22Rv1 (cell line): ENCODE measurements around the gene CCDC85B.

Source experiments
- H3K27ac ChIP-seq: fragments of 450-650 bp; 2 replicates; pipeline ENCODE4 v1.5.1; 2017
- CTCF ChIP-seq: fragments of 450-650 bp; IDR thresholded peaks from 2 replicates; pipeline ENCODE4 v1.5.1; 2017; ENCODE audit warnings: mild to moderate bottlenecking
- ZFX ChIP-seq: fragments of 450-650 bp; IDR thresholded peaks from 2 replicates; pipeline ENCODE4 v1.6.1; 2017; ENCODE audit warnings: antibody characterized with exemption, borderline replicate concordance

The CCDC85B gene

GRCh38 chr11:65854161-65854592 is 36.3 kb upstream of the CCDC85B start:
- TF ChIP-seq ZFX = no peak
- no peak for TF ChIP-seq CTCF
- peak overlapping the region; percentile 99; the same call in 1 of the 2 replicates for H3K27ac ChIP-seq

- TF ChIP-seq ZFX = no peak
- no peak for TF ChIP-seq CTCF
- peak overlapping the region; percentile 99 for H3K27ac ChIP-seq
Measured at GRCh38 chr11:65854852-65855837, 35.3 kb upstream of the CCDC85B start.

- no peak for TF ChIP-seq CTCF
- no peak for TF ChIP-seq ZFX
- H3K27ac ChIP-seq = peak overlapping the region; percentile 99
Measured at GRCh38 chr11:65855927-65856363, 34.5 kb upstream of the CCDC85B start.

GRCh38 chr11:65856689-65857499 is 33.6 kb upstream of the CCDC85B start:
- peak overlapping the region; percentile 99 for H3K27ac ChIP-seq
- TF ChIP-seq CTCF (no peak), ZFX (no peak)

- H3K27ac ChIP-seq = peak overlapping the region; percentile 99
- no peak for TF ChIP-seq CTCF
- no peak for TF ChIP-seq ZFX
Measured at GRCh38 chr11:65857500-65857852, 33.0 kb upstream of the CCDC85B start.

- TF ChIP-seq ZFX (no peak), CTCF (no peak)
- peak within 1 kb of the TSS; percentile 99 for H3K27ac ChIP-seq
Measured at GRCh38 chr11:65857853-65858680, 32.4 kb upstream of the CCDC85B start, which contains the start of gene CFL1. Gene CFL1 (minus strand): TSS chr11:65858180. CDS start chr11:65858099, 81 bp downstream.
